Epithelial cell of esophagus (primary cell): ENCODE results near the gene KLHL15.

Experiments
- DNase-seq: peaks from one replicate; pipeline ENCODE4 v3.0.0; 2010; ENCODE audit warnings: low read depth
- H3K4me3 ChIP-seq: 2 replicates; pipeline ENCODE4 v1.5.1; 2011; ENCODE audit warnings: mild to moderate bottlenecking, low read length, control low read depth
- TF ChIP-seq, protein P1 (sequence below): IDR thresholded peaks from 2 replicates; pipeline ENCODE4 v1.5.1; 2011; ENCODE audit warnings: low read depth, mild to moderate bottlenecking, low read length, control low read depth, inconsistent platforms; ENCODE audit not compliant: insufficient read depth; ENCODE audit errors: missing control alignments

KLHL15 gene

DNA sequence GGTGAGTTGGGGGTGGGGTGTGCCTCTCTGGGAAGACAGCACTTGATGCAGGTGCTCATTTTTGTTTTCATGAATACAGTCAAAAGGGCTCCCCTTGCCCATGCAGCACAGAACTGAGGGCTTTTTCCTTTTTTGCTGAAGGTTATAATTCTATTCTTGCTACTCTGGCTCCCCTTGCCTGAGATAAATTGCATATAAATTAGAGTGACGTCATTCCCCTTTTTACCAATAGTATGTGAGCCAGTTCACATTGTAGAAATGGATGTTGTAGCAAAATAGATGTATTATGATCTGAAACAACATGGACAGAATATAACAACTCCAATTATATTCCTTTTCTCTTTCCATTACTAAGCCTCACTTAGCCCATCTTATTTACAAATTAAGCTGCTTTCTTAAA is 90.8 kb downstream of the KLHL15 start:
- DNase-seq, result no peak
- no peak overlapping the region for H3K4me3 ChIP-seq
- TF ChIP-seq, protein P1, sequence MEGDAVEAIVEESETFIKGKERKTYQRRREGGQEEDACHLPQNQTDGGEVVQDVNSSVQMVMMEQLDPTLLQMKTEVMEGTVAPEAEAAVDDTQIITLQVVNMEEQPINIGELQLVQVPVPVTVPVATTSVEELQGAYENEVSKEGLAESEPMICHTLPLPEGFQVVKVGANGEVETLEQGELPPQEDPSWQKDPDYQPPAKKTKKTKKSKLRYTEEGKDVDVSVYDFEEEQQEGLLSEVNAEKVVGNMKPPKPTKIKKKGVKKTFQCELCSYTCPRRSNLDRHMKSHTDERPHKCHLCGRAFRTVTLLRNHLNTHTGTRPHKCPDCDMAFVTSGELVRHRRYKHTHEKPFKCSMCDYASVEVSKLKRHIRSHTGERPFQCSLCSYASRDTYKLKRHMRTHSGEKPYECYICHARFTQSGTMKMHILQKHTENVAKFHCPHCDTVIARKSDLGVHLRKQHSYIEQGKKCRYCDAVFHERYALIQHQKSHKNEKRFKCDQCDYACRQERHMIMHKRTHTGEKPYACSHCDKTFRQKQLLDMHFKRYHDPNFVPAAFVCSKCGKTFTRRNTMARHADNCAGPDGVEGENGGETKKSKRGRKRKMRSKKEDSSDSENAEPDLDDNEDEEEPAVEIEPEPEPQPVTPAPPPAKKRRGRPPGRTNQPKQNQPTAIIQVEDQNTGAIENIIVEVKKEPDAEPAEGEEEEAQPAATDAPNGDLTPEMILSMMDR, result no peak

DNA sequence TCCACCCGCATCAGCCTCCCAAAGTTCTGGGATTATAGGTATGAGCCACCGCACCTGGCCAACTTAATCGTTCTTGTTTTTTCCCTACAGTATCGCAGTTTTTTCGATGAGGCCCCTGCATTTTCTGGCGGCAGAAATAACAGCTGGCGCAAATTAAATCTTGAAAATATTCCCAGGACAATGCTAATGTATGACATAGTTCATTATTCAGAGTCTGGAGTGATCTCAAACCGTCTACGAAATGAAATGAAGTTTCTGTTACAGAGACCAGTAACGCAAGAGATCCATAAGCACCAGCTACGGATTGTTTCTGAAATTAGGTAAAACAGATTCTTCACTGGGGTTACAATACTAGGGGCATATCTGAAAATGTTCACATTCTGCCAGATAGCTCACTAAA is 91.9 kb downstream of the KLHL15 start:
- TF ChIP-seq, protein P1, result no peak
- H3K4me3 ChIP-seq, result no peak overlapping the region
- DNase-seq, result no peak
